DND-41 (cell line): ENCODE data around the gene IFI27L1.

Source experiments
- ATAC-seq: fragments of 200-7000 bp; cut with Tn5 transposase; 3 replicates; pipeline ENCODE4 v1.9.1; 2021; ENCODE audit warnings: low read depth; ENCODE audit not compliant: insufficient read depth
- DNase-seq: peaks from one replicate; pipeline ENCODE4 v3.0.0-alpha.2; 2020
- H2AFZ ChIP-seq: 2 replicates; pipeline ENCODE4 v1.6.0; 2012; ENCODE audit warnings: low read depth, low read length
- H3K27ac ChIP-seq: 2 replicates; pipeline ENCODE4 v1.5.1; 2012; ENCODE audit warnings: low read length, inconsistent platforms
- H3K27me3 ChIP-seq: fragments of 200-600 bp; sonication (generic); 2 replicates; pipeline ENCODE4 v1.6.0; 2012; ENCODE audit warnings: low read length, mild to moderate bottlenecking, inconsistent platforms; ENCODE audit not compliant: insufficient read depth, poor library complexity
- H3K36me3 ChIP-seq: 2 replicates; pipeline ENCODE4 v1.5.1; 2012; ENCODE audit warnings: low read length, inconsistent platforms; ENCODE audit not compliant: insufficient read depth
- H3K4me1 ChIP-seq: 2 replicates; pipeline ENCODE4 v1.5.1; 2012; ENCODE audit warnings: mild to moderate bottlenecking, low read length; ENCODE audit not compliant: insufficient read depth
- H3K4me2 ChIP-seq: 2 replicates; pipeline ENCODE4 v1.6.0; 2012; ENCODE audit warnings: mild to moderate bottlenecking, moderate library complexity, low read length, inconsistent platforms; ENCODE audit not compliant: insufficient read depth
- H3K4me3 ChIP-seq, 2 experiments: fragments of 200-600 bp in 1 of 2; shearing (Covaris generic) in 1 of 2; 2 replicates each; pipeline ENCODE4 v1.5.1; 2012 to 2016; ENCODE audit warnings: inconsistent platforms in 2 of 2, low read length in 2 of 2, mild to moderate bottlenecking in 2 of 2, low read depth in 1 of 2, moderate library complexity in 1 of 2
- H3K79me2 ChIP-seq: 2 replicates; pipeline ENCODE4 v1.6.0; 2012; ENCODE audit warnings: low read length, inconsistent platforms; ENCODE audit not compliant: insufficient read depth
- H3K9ac ChIP-seq: 2 replicates; pipeline ENCODE4 v1.6.0; 2012; ENCODE audit warnings: low read depth, mild to moderate bottlenecking, inconsistent platforms, low read length, moderate library complexity
- H3K9me3 ChIP-seq: 2 replicates; pipeline ENCODE4 v1.5.1; 2012; ENCODE audit warnings: low read length, moderate library complexity, mild to moderate bottlenecking, inconsistent platforms; ENCODE audit not compliant: insufficient read depth, severe bottlenecking
- H4K20me1 ChIP-seq: 2 replicates; pipeline ENCODE4 v1.6.0; 2012; ENCODE audit warnings: low read length; ENCODE audit not compliant: insufficient read depth
- CTCF ChIP-seq: IDR thresholded peaks from 2 replicates; pipeline ENCODE4 v1.5.1; 2012; ENCODE audit warnings: borderline replicate concordance, low read length, moderate library complexity, mild to moderate bottlenecking; ENCODE audit not compliant: poor library complexity, severe bottlenecking; ENCODE audit errors: extremely low read depth
- EZH2 ChIP-seq: IDR thresholded peaks from 3 replicates; pipeline ENCODE4 v1.6.1; 2012; ENCODE audit warnings: borderline replicate concordance, low read depth, mild to moderate bottlenecking, moderate library complexity, low read length, inconsistent platforms; ENCODE audit not compliant: severe bottlenecking

IFI27L1 gene

DNA sequence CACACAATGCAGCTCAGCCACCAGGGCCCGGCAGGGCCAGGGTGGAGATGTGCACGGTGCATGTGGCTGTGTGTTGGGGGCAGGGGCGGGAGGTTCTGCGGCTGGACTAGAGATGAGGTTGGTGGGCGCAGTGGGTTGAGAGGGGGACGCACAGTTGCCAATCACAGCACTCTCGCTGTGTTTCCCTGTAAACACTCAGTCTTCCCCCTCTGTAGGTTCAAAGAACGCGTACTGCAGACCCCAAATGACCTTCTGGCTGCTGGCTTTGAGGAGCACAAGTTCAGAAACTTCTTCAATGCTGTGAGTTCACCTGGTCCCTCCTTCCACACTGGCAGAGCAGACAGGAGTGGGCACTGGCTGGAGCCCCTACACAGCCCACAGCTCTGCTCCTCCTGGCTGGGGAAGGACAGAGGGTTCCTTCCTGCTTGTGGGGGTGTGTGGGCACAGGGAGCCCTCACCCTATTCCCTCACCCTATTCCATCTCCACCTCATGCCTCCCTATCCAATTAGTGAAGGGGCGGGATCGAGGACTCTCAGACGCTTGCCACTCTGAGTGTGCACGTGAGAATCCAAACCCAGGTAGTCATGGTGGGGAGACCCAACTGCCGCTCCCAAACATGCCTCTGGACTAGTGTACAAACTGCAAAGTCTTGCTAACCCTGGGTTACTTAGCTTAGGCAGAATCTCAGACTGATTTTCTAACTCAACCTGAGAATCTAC, 37.2 kb upstream of the IFI27L1 start:
- Histone ChIP-seq H3K9ac (no peak overlapping the region), H3K4me1 (no peaks in the 10 kb centered on the region), H4K20me1 (peaks cover 20% of the 10 kb centered on the region), H3K4me2 (no peak overlapping the region), H3K9me3 (no peaks in the 10 kb centered on the region), H3K36me3 (peaks cover 46% of the 10 kb centered on the region), H3K27ac (no peak overlapping the region), H3K27me3 (no peaks in the 10 kb centered on the region), H2AFZ (no peak overlapping the region), H3K79me2 (no peaks in the 10 kb centered on the region), H3K4me3 (no peak overlapping the region)
- DNase-seq: no peak
- TF ChIP-seq EZH2 (no peak), CTCF (no peak)
- no peak for ATAC-seq

DNA sequence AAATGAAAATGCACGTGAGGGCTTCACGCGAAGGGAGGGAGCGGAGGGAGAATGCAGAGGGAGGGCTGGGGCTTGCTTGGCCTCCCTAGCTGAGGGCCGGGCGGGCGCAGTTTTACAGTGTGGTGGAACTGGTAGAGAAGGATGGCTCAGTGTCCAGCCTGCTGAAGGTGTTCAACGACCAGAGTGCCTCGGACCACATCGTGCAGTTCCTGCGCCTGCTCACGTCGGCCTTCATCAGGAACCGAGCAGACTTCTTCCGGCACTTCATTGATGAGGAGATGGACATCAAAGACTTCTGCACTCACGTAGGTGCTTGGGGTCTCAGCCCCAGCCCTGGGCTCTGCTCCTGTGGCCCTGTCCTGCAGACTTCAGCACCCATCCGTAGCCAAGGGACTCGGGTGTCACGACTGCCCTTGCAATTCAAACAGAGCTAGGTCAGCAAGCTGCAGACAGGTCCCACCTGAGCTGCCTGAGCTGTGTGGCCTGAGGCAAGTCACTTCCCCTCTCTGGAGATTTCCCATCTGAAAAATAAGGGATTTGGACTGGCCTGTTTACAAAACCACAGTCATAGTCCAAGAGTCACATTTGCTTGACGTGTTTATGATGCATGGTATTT, 36.5 kb upstream of the IFI27L1 start:
- peaks cover 52% of the 10 kb centered on the region for H3K36me3 ChIP-seq
- H3K4me2 ChIP-seq: no peak overlapping the region
- H3K9ac ChIP-seq: no peak overlapping the region
- no peak for DNase-seq
- H3K27ac ChIP-seq: no peak overlapping the region
- H3K79me2 ChIP-seq: no peaks in the 10 kb centered on the region
- no peaks in the 10 kb centered on the region for H3K4me1 ChIP-seq
- no peak for ATAC-seq
- no peaks in the 10 kb centered on the region for H3K9me3 ChIP-seq
- no peak for TF ChIP-seq EZH2
- no peak for TF ChIP-seq CTCF
- H4K20me1 ChIP-seq: peaks cover 20% of the 10 kb centered on the region
- H2AFZ ChIP-seq: no peak overlapping the region
- no peaks in the 10 kb centered on the region for H3K27me3 ChIP-seq
- no peak overlapping the region for H3K4me3 ChIP-seq

- Histone ChIP-seq H2AFZ (no peak overlapping the region), H3K27ac (no peak overlapping the region), H3K27me3 (no peaks in the 10 kb centered on the region), H3K4me2 (no peak overlapping the region), H3K4me1 (no peaks in the 10 kb centered on the region), H3K9ac (no peak overlapping the region), H3K79me2 (no peaks in the 10 kb centered on the region), H4K20me1 (peaks cover 21% of the 10 kb centered on the region), H3K4me3 (no peak overlapping the region), H3K9me3 (no peaks in the 10 kb centered on the region), H3K36me3 (peaks cover 58% of the 10 kb centered on the region)
- DNase-seq (no peak), ATAC-seq (no peak)
- TF ChIP-seq CTCF (no peak), EZH2 (no peak)
These were observed 36.0 kb upstream of the IFI27L1 start for GRCh38 chr14:94045101-94045500.
